Lung (tissue), 12 donors: ENCODE measurements around the gene STX11. TPM values are rescaled to one million over a fixed set of nuclear protein-coding genes. Genes with fewer than 3 reads are reported as not detected.

Experiments
- ATAC-seq: fragments of 200-7000 bp; cut with Tn5 transposase; one replicate; pipeline ENCODE4 v1.9.1; 2020; ENCODE audit warnings: moderate number of reproducible peaks; ENCODE audit not compliant: insufficient read depth, low FRiP score
- DNase-seq, 3 donors: peaks; one replicate each; pipeline ENCODE4 v3.0.0-alpha.2; 2013 to 2017
- H3K27ac ChIP-seq, 2 donors: one replicate each; pipeline ENCODE4 v1.5.1; 2013; ENCODE audit warnings: mild to moderate bottlenecking in 2 of 2, moderate library complexity in 2 of 2, control low read depth in 1 of 2, inconsistent platforms in 1 of 2, low read depth in 1 of 2, low read length in 1 of 2
- H3K27me3 ChIP-seq, 3 donors: one replicate each; pipeline ENCODE4 v1.5.1; 2013; ENCODE audit warnings: low read length in 2 of 3; ENCODE audit not compliant: control insufficient read depth in 3 of 3, insufficient read depth in 3 of 3
- H3K36me3 ChIP-seq, 4 donors: one replicate each; pipeline ENCODE4 v1.5.1; 2013; ENCODE audit warnings: low read length in 4 of 4, mild to moderate bottlenecking in 1 of 4, moderate library complexity in 1 of 4; ENCODE audit not compliant: control insufficient read depth in 4 of 4, insufficient read depth in 4 of 4
- H3K4me1 ChIP-seq, 5 donors: one replicate each; pipeline ENCODE4 v1.5.1; 2013; ENCODE audit warnings: low read length in 5 of 5, mild to moderate bottlenecking in 2 of 5, moderate library complexity in 1 of 5; ENCODE audit not compliant: control insufficient read depth in 5 of 5, insufficient read depth in 5 of 5
- H3K4me3 ChIP-seq: one replicate; pipeline ENCODE4 v1.5.1; 2013; ENCODE audit warnings: mild to moderate bottlenecking, control low read depth, moderate library complexity
- H3K9ac ChIP-seq, 2 donors: one replicate each; pipeline ENCODE4 v1.5.1; 2013; ENCODE audit warnings: low read length in 2 of 2, control low read depth in 1 of 2; ENCODE audit not compliant: insufficient read depth in 1 of 2
- H3K9me3 ChIP-seq, 4 donors: one replicate each; pipeline ENCODE4 v1.5.1; 2013; ENCODE audit warnings: low read length in 3 of 4, mild to moderate bottlenecking in 1 of 4, moderate library complexity in 1 of 4; ENCODE audit not compliant: control insufficient read depth in 4 of 4, insufficient read depth in 3 of 4
- CTCF ChIP-seq: IDR thresholded peaks from 2 replicates; pipeline ENCODE4 v1.5.1; 2012; ENCODE audit warnings: mild to moderate bottlenecking; ENCODE audit errors: control extremely low read depth, extremely low read depth
- WGBS, 2 donors: extraction: QIAGEN DNeasy Blood & Tissue Kit; methylation state at CpG; one replicate each; pipeline ENCODE4 v1.1.7; 2013; 5-methylcytosine and 5-hydroxymethylcytosine counted together
- polyA plus RNA-seq, 2 donors: library from polyadenylated mRNA; stranded (reverse); fragments of 200-250 nt; gene quantifications; one replicate each; pipeline ENCODE4 v1.2.1, GENCODE V29; 2013
- total RNA-seq, 2 donors: library from RNA; depleted of rRNA in 1 of 2; stranded (reverse); fragments of >200 nt in 1 of 2; gene quantifications; one replicate each; pipeline ENCODE4 v1.2.1, GENCODE V29; 2014 to 2021
- donor health status: control.
- donor health status: control.
- donor health status: Bipolar disorder and iron deficiency.
- donor health status: healthy.
- donor health status: DM: yes; HTN: yes; CAD: no.

The STX11 gene
- total and polyA plus RNA-seq, 4 donors: 10.6 to 62.7 (median 35.7) TPM

- Histone ChIP-seq H3K9me3 (no peaks in the 10 kb centered on the region), H3K4me1 (no peaks in the 10 kb centered on the region), H3K27me3 (no peaks in the 10 kb centered on the region), H3K27ac (no peak overlapping the region), H3K4me3 (no peak overlapping the region), H3K36me3 (no peaks in the 10 kb centered on the region), H3K9ac (no peak overlapping the region)
- no peak for DNase-seq
- no peak for ATAC-seq
- 39 to 82% methylated on average over 3 of the region's 3 CpGs for WGBS, 2 donors
- TF ChIP-seq CTCF: no peak
These were observed 10.5 kb upstream of the STX11 start for GRCh38 chr6:144139817-144140216.

- Histone ChIP-seq H3K27me3 (no peaks in the 10 kb centered on the region), H3K4me3 (no peak overlapping the region), H3K9ac (no peak overlapping the region), H3K9me3 (no peaks in the 10 kb centered on the region), H3K36me3 (no peaks in the 10 kb centered on the region), H3K4me1 (no peaks in the 10 kb centered on the region), H3K27ac (no peak overlapping the region)
- TF ChIP-seq CTCF: no peak
- DNase-seq: no peak
- 28 to 48% methylated on average over 2 of the region's 2 CpGs for WGBS, 2 donors
- ATAC-seq: no peak
These were observed 9.4 kb upstream of the STX11 start for GRCh38 chr6:144140867-144141266.

- Histone ChIP-seq H3K9ac (no peak overlapping the region), H3K4me3 (no peak overlapping the region), H3K27me3 (no peaks in the 10 kb centered on the region), H3K27ac (no peak overlapping the region), H3K36me3 (no peaks in the 10 kb centered on the region), H3K9me3 (no peaks in the 10 kb centered on the region), H3K4me1 (no peaks in the 10 kb centered on the region)
- WGBS, 2 donors: 88 to 100% methylated on average over 2 of the region's 2 CpGs
- DNase-seq (no peak), ATAC-seq (no peak)
- TF ChIP-seq CTCF: no peak
These were observed 8.8 kb upstream of the STX11 start for GRCh38 chr6:144141470-144141869.

GRCh38 chr6:144143106-144143505, 7.2 kb upstream of the STX11 start:
- no peaks in the 10 kb centered on the region for H3K9me3 ChIP-seq
- H3K27ac ChIP-seq: no peak overlapping the region
- ATAC-seq (no peak), DNase-seq (no peak)
- no peaks in the 10 kb centered on the region for H3K36me3 ChIP-seq
- no peak overlapping the region for H3K4me3 ChIP-seq
- H3K9ac ChIP-seq: no peak overlapping the region
- TF ChIP-seq CTCF: no peak
- H3K4me1 ChIP-seq: no peaks in the 10 kb centered on the region
- H3K27me3 ChIP-seq: peaks cover 0 to 2% (median 0%) of the 10 kb centered on the region in 3 donors
- WGBS, 2 donors: 98% methylated on average over 1 of the region's 1 CpG
